ENCODE data around the gene ZNF716.

Gene ZNF716

GRCh38 chr7:57404343-57404966 is 45.5 kb upstream of the ZNF716 start:
- H3K9me3 ChIP-seq (ENCODE audit: control insufficient read depth, low read length) = peaks cover 6% of the 10 kb centered on the region
- H3K9ac ChIP-seq (ENCODE audit: low read length) = peak overlapping the region; percentile 43
- no peak overlapping the region for H3K18ac ChIP-seq (ENCODE audit: low read depth in 1 of 2, low read length in 2 of 2)
- no peak overlapping the region for H2BK12ac ChIP-seq (ENCODE audit: low read length in 2 of 2)
- peak overlapping the region in 1 of 2 experiments; percentile 68 for H3K4me3 ChIP-seq (ENCODE audit: insufficient read depth in 1 of 2, low read depth in 1 of 2, low read length in 2 of 2)
- DNase-seq = no peak
- no peak overlapping the region for H3K23ac ChIP-seq (ENCODE audit: low read length in 2 of 2)
- H3K36me3 ChIP-seq (ENCODE audit: control insufficient read depth in 1 of 2, insufficient read depth in 2 of 2, low read depth in 1 of 2, low read length in 2 of 2) = no peaks in the 10 kb centered on the region
- no peak overlapping the region for H2AK5ac ChIP-seq (ENCODE audit: low read length, severe bottlenecking)
- H4K91ac ChIP-seq (ENCODE audit: low read length) = no peak overlapping the region
- no peak overlapping the region for H3K4me2 ChIP-seq (ENCODE audit: low read length, poor library complexity, severe bottlenecking)
- no peak overlapping the region for H2AFZ ChIP-seq (ENCODE audit: low read depth, low read length)
- no peaks in the 10 kb centered on the region for H3K27me3 ChIP-seq (ENCODE audit: control insufficient read depth in 1 of 2, insufficient read depth in 1 of 2, low read length in 2 of 2)
- no peak overlapping the region for H3K4ac ChIP-seq (ENCODE audit: low read depth in 1 of 2, low read length in 2 of 2)
- H3K4me1 ChIP-seq (ENCODE audit: control insufficient read depth, insufficient read depth, low read depth, low read length) = no peaks in the 10 kb centered on the region
- no peaks in the 10 kb centered on the region for H3K79me1 ChIP-seq (replicated peaks; ENCODE audit: low read length, poor library complexity, severe bottlenecking)
- no peak overlapping the region for H2BK5ac ChIP-seq (ENCODE audit: low read depth, low read length, poor library complexity, severe bottlenecking)
- no peak overlapping the region for H2BK120ac ChIP-seq (ENCODE audit: low read depth, low read length)
- H4K8ac ChIP-seq (ENCODE audit: low read length) = no peak overlapping the region
- no peak overlapping the region for H3K14ac ChIP-seq (ENCODE audit: low read length in 2 of 2)
- 93% methylated on average over 37 of the region's 38 CpGs for WGBS
- no peak overlapping the region for H2BK15ac ChIP-seq (ENCODE audit: low read depth, poor library complexity, severe bottlenecking)
- no peak overlapping the region for H3K27ac ChIP-seq (ENCODE audit: low read length, poor library complexity, severe bottlenecking)

DNA sequence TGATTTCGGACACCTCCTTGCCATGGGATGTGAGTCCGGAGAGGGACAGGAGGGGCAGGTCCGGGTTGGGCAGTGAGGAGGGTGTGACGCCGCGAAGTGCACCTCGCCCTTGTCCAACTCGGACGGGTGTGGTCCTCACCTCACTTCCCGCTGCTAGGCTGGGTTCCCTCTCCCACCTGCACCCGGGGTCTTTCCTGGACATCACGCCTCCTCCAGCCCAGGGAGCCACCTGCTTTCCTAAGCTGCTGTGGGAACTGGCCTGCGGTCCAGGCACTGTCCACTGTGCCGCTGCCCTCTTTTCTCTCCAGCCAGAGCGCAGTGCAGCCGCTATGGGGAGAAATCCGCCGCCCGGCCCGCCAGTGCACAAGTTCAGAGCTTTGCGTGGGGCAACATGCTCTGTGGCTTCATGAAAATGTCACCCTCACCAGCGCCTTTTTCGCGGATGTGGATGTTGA is 45.0 kb upstream of the ZNF716 start:
- no peak overlapping the region for H3K23ac ChIP-seq (ENCODE audit: low read length in 2 of 2)
- no peaks in the 10 kb centered on the region for H3K27me3 ChIP-seq (ENCODE audit: control insufficient read depth in 1 of 2, insufficient read depth in 1 of 2, low read length in 2 of 2)
- no peak overlapping the region for H3K27ac ChIP-seq (ENCODE audit: low read length, poor library complexity, severe bottlenecking)
- no peak overlapping the region for H3K14ac ChIP-seq (ENCODE audit: low read length in 2 of 2)
- H2BK5ac ChIP-seq (ENCODE audit: low read depth, low read length, poor library complexity, severe bottlenecking) = no peak overlapping the region
- no peak overlapping the region for H2BK120ac ChIP-seq (ENCODE audit: low read depth, low read length)
- no peak overlapping the region for H3K4me2 ChIP-seq (ENCODE audit: low read length, poor library complexity, severe bottlenecking)
- H2AK5ac ChIP-seq (ENCODE audit: low read length, severe bottlenecking) = no peak overlapping the region
- H2AFZ ChIP-seq (ENCODE audit: low read depth, low read length) = no peak overlapping the region
- no peaks in the 10 kb centered on the region for H3K36me3 ChIP-seq (ENCODE audit: control insufficient read depth in 1 of 2, insufficient read depth in 2 of 2, low read depth in 1 of 2, low read length in 2 of 2)
- peak overlapping the region in 1 of 2 experiments; percentile 68 for H3K4me3 ChIP-seq (ENCODE audit: insufficient read depth in 1 of 2, low read depth in 1 of 2, low read length in 2 of 2)
- 94% methylated on average over 24 of the region's 24 CpGs for WGBS
- peaks cover 6% of the 10 kb centered on the region for H3K9me3 ChIP-seq (ENCODE audit: control insufficient read depth, low read length)
- H2BK12ac ChIP-seq (ENCODE audit: low read length in 2 of 2) = no peak overlapping the region
- no peaks in the 10 kb centered on the region for H3K79me1 ChIP-seq (replicated peaks; ENCODE audit: low read length, poor library complexity, severe bottlenecking)
- H3K4me1 ChIP-seq (ENCODE audit: control insufficient read depth, insufficient read depth, low read depth, low read length) = no peaks in the 10 kb centered on the region
- H4K8ac ChIP-seq (ENCODE audit: low read length) = no peak overlapping the region
- DNase-seq = no peak
- no peak overlapping the region for H3K9ac ChIP-seq (ENCODE audit: low read length)
- H3K4ac ChIP-seq (ENCODE audit: low read depth in 1 of 2, low read length in 2 of 2) = no peak overlapping the region
- H3K18ac ChIP-seq (ENCODE audit: low read depth in 1 of 2, low read length in 2 of 2) = no peak overlapping the region
- no peak overlapping the region for H4K91ac ChIP-seq (ENCODE audit: low read length)
- no peak overlapping the region for H2BK15ac ChIP-seq (ENCODE audit: low read depth, poor library complexity, severe bottlenecking)

- 62% methylated on average over 4 of the region's 7 CpGs for WGBS
- Histone ChIP-seq H3K36me3 (ENCODE audit: control insufficient read depth in 1 of 2, insufficient read depth in 2 of 2, low read depth in 1 of 2, low read length in 2 of 2) (no peaks in the 10 kb centered on the region), H3K23ac (ENCODE audit: low read length in 2 of 2) (no peak overlapping the region)
Observed at GRCh38 chr7:57407125-57407524, 42.9 kb upstream of the ZNF716 start.

GRCh38 chr7:57412168-57412567 is 37.8 kb upstream of the ZNF716 start:
- 57% methylated on average over 6 of the region's 6 CpGs for WGBS
- Histone ChIP-seq H3K27me3 (ENCODE audit: control insufficient read depth in 1 of 2, insufficient read depth in 1 of 2, low read length in 2 of 2) (no peaks in the 10 kb centered on the region), H3K4me2 (ENCODE audit: low read length, poor library complexity, severe bottlenecking) (no peak overlapping the region)

More at GRCh38 chr7:57407125-57407524, 42.9 kb upstream of the ZNF716 start:
- no peaks in the 10 kb centered on the region for H3K27me3 ChIP-seq (ENCODE audit: control insufficient read depth in 1 of 2, insufficient read depth in 1 of 2, low read length in 2 of 2)
- H3K4me1 ChIP-seq (ENCODE audit: control insufficient read depth, insufficient read depth, low read depth, low read length) = no peaks in the 10 kb centered on the region
- H2BK15ac ChIP-seq (ENCODE audit: low read depth, poor library complexity, severe bottlenecking) = no peak overlapping the region
- H3K4ac ChIP-seq (ENCODE audit: low read depth in 1 of 2, low read length in 2 of 2) = no peak overlapping the region
- DNase-seq = no peak
- no peak overlapping the region for H2AK5ac ChIP-seq (ENCODE audit: low read length, severe bottlenecking)
- no peak overlapping the region for H4K91ac ChIP-seq (ENCODE audit: low read length)
- H3K9ac ChIP-seq (ENCODE audit: low read length) = no peak overlapping the region
- peaks cover 2% of the 10 kb centered on the region for H3K9me3 ChIP-seq (ENCODE audit: control insufficient read depth, low read length)
- no peak overlapping the region for H3K14ac ChIP-seq (ENCODE audit: low read length in 2 of 2)
- H2BK12ac ChIP-seq (ENCODE audit: low read length in 2 of 2) = no peak overlapping the region
- H4K8ac ChIP-seq (ENCODE audit: low read length) = no peak overlapping the region
- H2BK120ac ChIP-seq (ENCODE audit: low read depth, low read length) = no peak overlapping the region
- no peak overlapping the region for H3K27ac ChIP-seq (ENCODE audit: low read length, poor library complexity, severe bottlenecking)
- no peak overlapping the region for H3K4me3 ChIP-seq (ENCODE audit: insufficient read depth in 1 of 2, low read depth in 1 of 2, low read length in 2 of 2)
- no peak overlapping the region for H2BK5ac ChIP-seq (ENCODE audit: low read depth, low read length, poor library complexity, severe bottlenecking)
- no peak overlapping the region for H2AFZ ChIP-seq (ENCODE audit: low read depth, low read length)
- no peak overlapping the region for H3K18ac ChIP-seq (ENCODE audit: low read depth in 1 of 2, low read length in 2 of 2)
- no peak overlapping the region for H3K4me2 ChIP-seq (ENCODE audit: low read length, poor library complexity, severe bottlenecking)
- no peaks in the 10 kb centered on the region for H3K79me1 ChIP-seq (replicated peaks; ENCODE audit: low read length, poor library complexity, severe bottlenecking)

More at GRCh38 chr7:57412168-57412567, 37.8 kb upstream of the ZNF716 start:
- DNase-seq = no peak
- no peak overlapping the region for H4K8ac ChIP-seq (ENCODE audit: low read length)
- H2BK15ac ChIP-seq (ENCODE audit: low read depth, poor library complexity, severe bottlenecking) = no peak overlapping the region
- no peak overlapping the region for H3K14ac ChIP-seq (ENCODE audit: low read length in 2 of 2)
- no peak overlapping the region for H2AK5ac ChIP-seq (ENCODE audit: low read length, severe bottlenecking)
- H3K4me3 ChIP-seq (ENCODE audit: insufficient read depth in 1 of 2, low read depth in 1 of 2, low read length in 2 of 2) = no peak overlapping the region
- peaks cover 5% of the 10 kb centered on the region for H3K9me3 ChIP-seq (ENCODE audit: control insufficient read depth, low read length)
- no peaks in the 10 kb centered on the region for H3K4me1 ChIP-seq (ENCODE audit: control insufficient read depth, insufficient read depth, low read depth, low read length)
- H3K18ac ChIP-seq (ENCODE audit: low read depth in 1 of 2, low read length in 2 of 2) = no peak overlapping the region
- H2BK120ac ChIP-seq (ENCODE audit: low read depth, low read length) = no peak overlapping the region
- no peak overlapping the region for H3K4ac ChIP-seq (ENCODE audit: low read depth in 1 of 2, low read length in 2 of 2)
- H3K23ac ChIP-seq (ENCODE audit: low read length in 2 of 2) = no peak overlapping the region
- no peak overlapping the region for H2AFZ ChIP-seq (ENCODE audit: low read depth, low read length)
- H3K36me3 ChIP-seq (ENCODE audit: control insufficient read depth in 1 of 2, insufficient read depth in 2 of 2, low read depth in 1 of 2, low read length in 2 of 2) = no peaks in the 10 kb centered on the region
- H4K91ac ChIP-seq (ENCODE audit: low read length) = no peak overlapping the region
- no peaks in the 10 kb centered on the region for H3K79me1 ChIP-seq (replicated peaks; ENCODE audit: low read length, poor library complexity, severe bottlenecking)
- no peak overlapping the region for H3K27ac ChIP-seq (ENCODE audit: low read length, poor library complexity, severe bottlenecking)
- H2BK5ac ChIP-seq (ENCODE audit: low read depth, low read length, poor library complexity, severe bottlenecking) = no peak overlapping the region
- no peak overlapping the region for H2BK12ac ChIP-seq (ENCODE audit: low read length in 2 of 2)
- no peak overlapping the region for H3K9ac ChIP-seq (ENCODE audit: low read length)

Measured in mesenchymal stem cell (in vitro differentiated cells and primary cell).